Panc1 (cell line): ENCODE results near the gene MYLK. TPM values are rescaled to one million over a fixed set of nuclear protein-coding genes. Genes with fewer than 3 reads are reported as not detected.

Experiments
- ATAC-seq: fragments of 200-7000 bp; cut with Tn5 transposase; 2 replicates; pipeline ENCODE4 v1.9.1; 2020; ENCODE audit warnings: mild to moderate bottlenecking, moderate library complexity
- BruUV-seq: library from RNA; stranded (reverse); fragments of 400-500 nt; replicated peaks from 2 replicates; lab custom pipeline; 2021; lab: Mats Ljungman, UMichigan
- CTCF ChIA-PET: fragments of 300-600 bp; sonication (Branson Sonifier 250); formaldehyde crosslinking; loops from one replicate; lab custom pipeline; 2022; ENCODE audit warnings: antibody characterized with exemption; lab: Charles Lee
- POLR2A ChIA-PET: fragments of 300-600 bp; sonication (Branson Sonifier 250); formaldehyde crosslinking; loops from one replicate; lab custom pipeline; 2022; ENCODE audit warnings: antibody characterized with exemption; lab: Charles Lee
- DNase-seq: peaks from one replicate; pipeline ENCODE4 v3.0.0-alpha.2; 2010; ENCODE audit warnings: low read depth, low spot score
- H3K27ac ChIP-seq: 2 replicates; pipeline ENCODE4 v1.5.1; 2011; ENCODE audit warnings: mild to moderate bottlenecking, low read length, inconsistent platforms
- H3K27me3 ChIP-seq: fragments of 200-500 bp; sonication (Bioruptor generic); 2 replicates; pipeline ENCODE4 v1.6.0; 2014; ENCODE audit warnings: low read length, inconsistent platforms; ENCODE audit not compliant: control insufficient read depth, insufficient read depth
- H3K36me3 ChIP-seq: fragments of 200-500 bp; sonication (Bioruptor generic); 2 replicates; pipeline ENCODE4 v1.5.1; 2014; ENCODE audit warnings: inconsistent platforms, mild to moderate bottlenecking, low read length, moderate library complexity; ENCODE audit not compliant: control insufficient read depth, insufficient read depth
- H3K4me1 ChIP-seq: 2 replicates; pipeline ENCODE4 v1.5.1; 2011; ENCODE audit warnings: inconsistent platforms, mild to moderate bottlenecking, low read length, moderate library complexity; ENCODE audit not compliant: control insufficient read depth, insufficient read depth
- H3K4me3 ChIP-seq, 2 experiments: 2 replicates each; pipeline ENCODE4 v1.5.1; 2011 to 2012; ENCODE audit warnings: low read depth in 2 of 2, low read length in 2 of 2, mild to moderate bottlenecking in 2 of 2, inconsistent platforms in 1 of 2, moderate library complexity in 1 of 2
- H3K9me3 ChIP-seq: fragments of 200-500 bp; sonication (Bioruptor generic); 2 replicates; pipeline ENCODE4 v1.5.1; 2014; ENCODE audit warnings: low read depth, mild to moderate bottlenecking, inconsistent platforms, low read length, moderate library complexity; ENCODE audit not compliant: control insufficient read depth, insufficient read depth
- CTCF ChIP-seq: fragments of 450-650 bp; IDR thresholded peaks from 2 replicates; pipeline ENCODE4 v1.5.1; 2017; ENCODE audit warnings: mild to moderate bottlenecking
- POLR2AphosphoS5 ChIP-seq: IDR thresholded peaks from 2 replicates; pipeline ENCODE4 v1.6.1; 2012; ENCODE audit warnings: mild to moderate bottlenecking, low read depth, low read length, moderate library complexity
- SIN3A ChIP-seq: IDR thresholded peaks from 2 replicates; pipeline ENCODE4 v1.6.1; 2012; ENCODE audit warnings: low read depth, mild to moderate bottlenecking, low read length, moderate library complexity, borderline replicate concordance; ENCODE audit not compliant: insufficient read depth
- TCF7L2 ChIP-seq: IDR thresholded peaks from 2 replicates; pipeline ENCODE4 v1.6.1; 2011; ENCODE audit warnings: mild to moderate bottlenecking, low read depth, low read length, inconsistent platforms
- in situ Hi-C: cut with HindIII; loops from 2 replicates; pipeline ENCODE4 v1.10.0; 2016; ENCODE audit warnings: low sequenced_read_pairs, low pct_unique_long_range_greater_than_20kb
- intact Hi-C: fragments of 100-400 bp; cut with micrococcal nuclease; formaldehyde crosslinking; loops from one replicate; pipeline ENCODE4 v1.10.0; 2022; ENCODE audit not compliant: unreplicated experiment
- total RNA-seq: library from RNA; stranded (reverse); gene quantifications from one replicate; pipeline ENCODE4 v1.2.1, GENCODE V29; 2021; ENCODE audit not compliant: unreplicated experiment
- TF ChIP-seq, protein P1 (sequence below), 2 experiments: IDR thresholded peaks; 2 replicates each; pipeline ENCODE4 v1.6.1; 2011 to 2012; ENCODE audit warnings: low read depth in 2 of 2, control low read depth in 1 of 2, low read length in 1 of 2, mild to moderate bottlenecking in 1 of 2, moderate library complexity in 1 of 2; ENCODE audit not compliant: insufficient read depth in 1 of 2

MYLK gene
- total RNA-seq, 1 experiment from 2014 or later: 29.7 TPM

GRCh38 chr3:123767564-123768292 lies 116.4 kb downstream of the MYLK start:
- H3K36me3 ChIP-seq: no peaks in the 10 kb centered on the region
- no peak overlapping the region for H3K27ac ChIP-seq
- intact Hi-C loops (no loop called here), in situ Hi-C loops (no loop called here)
- no peak for TF ChIP-seq SIN3A
- TF ChIP-seq TCF7L2: no peak
- no peak for TF ChIP-seq POLR2AphosphoS5
- no peak for TF ChIP-seq CTCF
- TF ChIP-seq, protein P1, sequence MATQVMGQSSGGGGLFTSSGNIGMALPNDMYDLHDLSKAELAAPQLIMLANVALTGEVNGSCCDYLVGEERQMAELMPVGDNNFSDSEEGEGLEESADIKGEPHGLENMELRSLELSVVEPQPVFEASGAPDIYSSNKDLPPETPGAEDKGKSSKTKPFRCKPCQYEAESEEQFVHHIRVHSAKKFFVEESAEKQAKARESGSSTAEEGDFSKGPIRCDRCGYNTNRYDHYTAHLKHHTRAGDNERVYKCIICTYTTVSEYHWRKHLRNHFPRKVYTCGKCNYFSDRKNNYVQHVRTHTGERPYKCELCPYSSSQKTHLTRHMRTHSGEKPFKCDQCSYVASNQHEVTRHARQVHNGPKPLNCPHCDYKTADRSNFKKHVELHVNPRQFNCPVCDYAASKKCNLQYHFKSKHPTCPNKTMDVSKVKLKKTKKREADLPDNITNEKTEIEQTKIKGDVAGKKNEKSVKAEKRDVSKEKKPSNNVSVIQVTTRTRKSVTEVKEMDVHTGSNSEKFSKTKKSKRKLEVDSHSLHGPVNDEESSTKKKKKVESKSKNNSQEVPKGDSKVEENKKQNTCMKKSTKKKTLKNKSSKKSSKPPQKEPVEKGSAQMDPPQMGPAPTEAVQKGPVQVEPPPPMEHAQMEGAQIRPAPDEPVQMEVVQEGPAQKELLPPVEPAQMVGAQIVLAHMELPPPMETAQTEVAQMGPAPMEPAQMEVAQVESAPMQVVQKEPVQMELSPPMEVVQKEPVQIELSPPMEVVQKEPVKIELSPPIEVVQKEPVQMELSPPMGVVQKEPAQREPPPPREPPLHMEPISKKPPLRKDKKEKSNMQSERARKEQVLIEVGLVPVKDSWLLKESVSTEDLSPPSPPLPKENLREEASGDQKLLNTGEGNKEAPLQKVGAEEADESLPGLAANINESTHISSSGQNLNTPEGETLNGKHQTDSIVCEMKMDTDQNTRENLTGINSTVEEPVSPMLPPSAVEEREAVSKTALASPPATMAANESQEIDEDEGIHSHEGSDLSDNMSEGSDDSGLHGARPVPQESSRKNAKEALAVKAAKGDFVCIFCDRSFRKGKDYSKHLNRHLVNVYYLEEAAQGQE (IDR thresholded peaks at IDR 0.05; ENCODE audit: insufficient read depth in 1 of 2, low read depth in 2 of 2, low read length in 1 of 2): no peak
- no TSS peak for BruUV-seq
- POLR2A ChIA-PET: no interaction called here
- CTCF ChIA-PET: no interaction called here
- no peaks in the 10 kb centered on the region for H3K9me3 ChIP-seq
- DNase-seq: no peak
- no peak overlapping the region for H3K4me3 ChIP-seq
- H3K4me1 ChIP-seq: no peaks in the 10 kb centered on the region
- no peaks in the 10 kb centered on the region for H3K27me3 ChIP-seq
- ATAC-seq: no peak

DNA sequence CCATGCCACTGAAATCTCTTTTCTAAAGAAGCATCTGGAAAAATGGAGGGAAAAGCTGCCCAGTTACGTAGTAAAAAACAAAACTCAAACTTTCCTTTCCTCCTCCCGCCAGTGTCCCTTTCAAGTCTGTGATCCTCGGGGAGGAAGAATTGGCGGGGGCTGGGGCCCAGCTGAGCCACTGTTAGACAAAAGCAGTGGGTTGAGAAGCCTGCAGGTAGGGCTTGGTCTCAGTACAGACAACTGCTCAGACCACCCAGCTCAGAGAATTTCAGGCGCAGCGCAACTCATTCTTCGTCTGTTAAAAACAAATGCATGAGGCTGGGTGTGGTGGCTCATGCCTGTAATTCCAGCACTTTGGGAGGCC lies 117.1 kb downstream of the MYLK start:
- Histone ChIP-seq H3K9me3 (no peaks in the 10 kb centered on the region), H3K4me1 (no peaks in the 10 kb centered on the region), H3K4me3 (no peak overlapping the region), H3K36me3 (no peaks in the 10 kb centered on the region), H3K27me3 (no peaks in the 10 kb centered on the region), H3K27ac (no peak overlapping the region)
- no TSS peak for BruUV-seq
- POLR2A ChIA-PET: no interaction called here
- no peak for ATAC-seq
- no peak for DNase-seq
- CTCF ChIA-PET: no interaction called here
- intact Hi-C loops: no loop called here
- TF ChIP-seq, protein P1 (IDR thresholded peaks at IDR 0.05; ENCODE audit: insufficient read depth in 1 of 2, low read depth in 2 of 2, low read length in 1 of 2): no peak
- TF ChIP-seq TCF7L2 (no peak), SIN3A (no peak), CTCF (no peak), POLR2AphosphoS5 (no peak)
- in situ Hi-C loops: no loop called here
